ENCODE data around the gene MEF2C. TPM values are rescaled to one million over a fixed set of nuclear protein-coding genes. Genes with fewer than 3 reads are reported as not detected.

Gene MEF2C
- polyA plus RNA-seq, 1 donor from 2014 or later = 30.2 TPM

DNA sequence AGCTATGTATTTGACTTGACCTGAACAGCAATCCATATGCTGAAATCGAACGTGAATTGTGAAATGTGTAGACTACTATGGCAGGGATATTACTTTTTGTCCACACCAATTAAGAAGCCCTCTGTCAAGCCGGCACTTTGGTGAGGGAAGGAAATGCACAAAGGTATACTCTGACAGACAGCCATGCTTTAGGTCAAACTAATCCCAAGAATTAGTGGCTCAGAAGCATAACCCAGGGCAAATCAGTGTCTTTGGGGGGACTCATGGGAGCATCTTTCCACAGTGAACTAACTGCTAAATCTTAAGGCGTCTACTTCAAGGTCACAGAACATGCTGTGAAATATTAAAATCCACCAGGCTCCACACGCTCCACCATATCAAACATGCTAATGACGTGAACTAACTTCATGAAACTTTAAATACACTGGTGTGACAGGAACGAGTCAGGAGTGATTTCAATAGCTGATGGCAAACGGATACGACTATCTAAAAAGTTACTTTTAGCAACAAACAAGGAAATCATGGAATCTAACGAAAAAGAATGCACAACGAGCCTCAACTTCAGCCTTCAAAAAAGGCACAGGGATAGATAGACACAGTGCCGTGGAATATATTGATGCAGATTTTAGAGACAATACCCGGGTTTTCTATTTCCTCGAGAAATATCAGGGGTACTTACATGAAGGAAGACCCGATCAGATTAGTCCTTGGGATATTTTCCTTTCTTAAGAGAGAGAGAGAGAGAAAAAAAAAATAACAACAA, 527 bp downstream of the MEF2C start:
- TF ChIP-seq TAF1 (IDR thresholded peaks at IDR 0.05; ENCODE audit: low read depth) = no peak
- no peak for TF ChIP-seq EP300 (conservative IDR thresholded peaks at IDR 0.05; ENCODE audit: poor library complexity, severe bottlenecking)
- no peak for TF ChIP-seq RAD21 (conservative IDR thresholded peaks at IDR 0.05)
- no peak for TF ChIP-seq POLR2AphosphoS5 (IDR thresholded peaks at IDR 0.05)
- no peak for TF ChIP-seq SMC3 (conservative IDR thresholded peaks at IDR 0.05; ENCODE audit: poor library complexity)
- TF ChIP-seq EZH2 (IDR thresholded peaks at IDR 0.05; ENCODE audit: borderline replicate concordance, insufficient read depth, low read length, poor library complexity, severe bottlenecking) = no peak
- TF ChIP-seq, protein P1, sequence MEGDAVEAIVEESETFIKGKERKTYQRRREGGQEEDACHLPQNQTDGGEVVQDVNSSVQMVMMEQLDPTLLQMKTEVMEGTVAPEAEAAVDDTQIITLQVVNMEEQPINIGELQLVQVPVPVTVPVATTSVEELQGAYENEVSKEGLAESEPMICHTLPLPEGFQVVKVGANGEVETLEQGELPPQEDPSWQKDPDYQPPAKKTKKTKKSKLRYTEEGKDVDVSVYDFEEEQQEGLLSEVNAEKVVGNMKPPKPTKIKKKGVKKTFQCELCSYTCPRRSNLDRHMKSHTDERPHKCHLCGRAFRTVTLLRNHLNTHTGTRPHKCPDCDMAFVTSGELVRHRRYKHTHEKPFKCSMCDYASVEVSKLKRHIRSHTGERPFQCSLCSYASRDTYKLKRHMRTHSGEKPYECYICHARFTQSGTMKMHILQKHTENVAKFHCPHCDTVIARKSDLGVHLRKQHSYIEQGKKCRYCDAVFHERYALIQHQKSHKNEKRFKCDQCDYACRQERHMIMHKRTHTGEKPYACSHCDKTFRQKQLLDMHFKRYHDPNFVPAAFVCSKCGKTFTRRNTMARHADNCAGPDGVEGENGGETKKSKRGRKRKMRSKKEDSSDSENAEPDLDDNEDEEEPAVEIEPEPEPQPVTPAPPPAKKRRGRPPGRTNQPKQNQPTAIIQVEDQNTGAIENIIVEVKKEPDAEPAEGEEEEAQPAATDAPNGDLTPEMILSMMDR (IDR thresholded peaks at IDR 0.05; ENCODE audit: poor library complexity, severe bottlenecking) = no peak
- TF ChIP-seq, protein P2, sequence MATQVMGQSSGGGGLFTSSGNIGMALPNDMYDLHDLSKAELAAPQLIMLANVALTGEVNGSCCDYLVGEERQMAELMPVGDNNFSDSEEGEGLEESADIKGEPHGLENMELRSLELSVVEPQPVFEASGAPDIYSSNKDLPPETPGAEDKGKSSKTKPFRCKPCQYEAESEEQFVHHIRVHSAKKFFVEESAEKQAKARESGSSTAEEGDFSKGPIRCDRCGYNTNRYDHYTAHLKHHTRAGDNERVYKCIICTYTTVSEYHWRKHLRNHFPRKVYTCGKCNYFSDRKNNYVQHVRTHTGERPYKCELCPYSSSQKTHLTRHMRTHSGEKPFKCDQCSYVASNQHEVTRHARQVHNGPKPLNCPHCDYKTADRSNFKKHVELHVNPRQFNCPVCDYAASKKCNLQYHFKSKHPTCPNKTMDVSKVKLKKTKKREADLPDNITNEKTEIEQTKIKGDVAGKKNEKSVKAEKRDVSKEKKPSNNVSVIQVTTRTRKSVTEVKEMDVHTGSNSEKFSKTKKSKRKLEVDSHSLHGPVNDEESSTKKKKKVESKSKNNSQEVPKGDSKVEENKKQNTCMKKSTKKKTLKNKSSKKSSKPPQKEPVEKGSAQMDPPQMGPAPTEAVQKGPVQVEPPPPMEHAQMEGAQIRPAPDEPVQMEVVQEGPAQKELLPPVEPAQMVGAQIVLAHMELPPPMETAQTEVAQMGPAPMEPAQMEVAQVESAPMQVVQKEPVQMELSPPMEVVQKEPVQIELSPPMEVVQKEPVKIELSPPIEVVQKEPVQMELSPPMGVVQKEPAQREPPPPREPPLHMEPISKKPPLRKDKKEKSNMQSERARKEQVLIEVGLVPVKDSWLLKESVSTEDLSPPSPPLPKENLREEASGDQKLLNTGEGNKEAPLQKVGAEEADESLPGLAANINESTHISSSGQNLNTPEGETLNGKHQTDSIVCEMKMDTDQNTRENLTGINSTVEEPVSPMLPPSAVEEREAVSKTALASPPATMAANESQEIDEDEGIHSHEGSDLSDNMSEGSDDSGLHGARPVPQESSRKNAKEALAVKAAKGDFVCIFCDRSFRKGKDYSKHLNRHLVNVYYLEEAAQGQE (IDR thresholded peaks at IDR 0.05; ENCODE audit: borderline replicate concordance) = no peak
- no peak for TF ChIP-seq MXI1 (conservative IDR thresholded peaks at IDR 0.05; ENCODE audit: poor library complexity, severe bottlenecking)
- Histone ChIP-seq H3K4me2 (ENCODE audit: low read length) (peak overlapping the region; percentile 82), H3K9me3 (ENCODE audit: low read length) (no peaks in the 10 kb centered on the region), H3K27ac (ENCODE audit: low read length) (peak overlapping the region; percentile 44), H3K36me3 (ENCODE audit: insufficient read depth, low read length) (no peaks in the 10 kb centered on the region), H3K9ac (ENCODE audit: low read length) (peak overlapping the region; percentile 57), H3K4me3 (ENCODE audit: low read length) (peak overlapping the region; percentile 79), H2AFZ (ENCODE audit: low read depth, low read length) (no peak overlapping the region), H3F3A (ENCODE audit: insufficient read depth, low read length, poor library complexity, severe bottlenecking) (no peaks in the 10 kb centered on the region), H3K9me2 (ENCODE audit: insufficient read depth, low read length) (no peaks in the 10 kb centered on the region), H3K79me2 (replicated peaks; ENCODE audit: insufficient read depth, low read length) (no peaks in the 10 kb centered on the region), H3K27me3 (ENCODE audit: insufficient read depth, low read depth, low read length) (peaks cover 32% of the 10 kb centered on the region), H4K20me1 (ENCODE audit: insufficient read depth) (no peaks in the 10 kb centered on the region)

DNA sequence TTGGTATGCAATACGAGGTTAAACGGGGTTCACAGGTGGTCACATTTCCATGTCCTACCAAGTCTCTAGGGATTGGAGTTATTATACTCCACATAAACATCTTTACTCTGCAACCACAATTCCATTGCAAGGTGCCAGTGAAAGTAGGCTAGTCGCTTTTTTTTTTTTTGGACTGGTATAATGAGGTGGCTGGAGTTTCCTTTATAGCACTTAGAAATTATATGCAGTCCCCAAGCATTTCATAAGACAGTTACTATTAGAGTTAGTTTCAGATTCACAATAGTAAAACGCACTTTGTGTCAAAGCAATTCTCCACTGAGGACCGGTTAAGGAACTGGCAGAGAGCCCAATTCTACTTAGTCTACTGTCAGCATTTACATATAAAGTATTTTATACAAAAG, 1.4 kb downstream of the MEF2C start:
- TF ChIP-seq POLR2AphosphoS5 (IDR thresholded peaks at IDR 0.05) = no peak
- TF ChIP-seq TAF1 (IDR thresholded peaks at IDR 0.05; ENCODE audit: low read depth) = no peak
- no peak for TF ChIP-seq SMC3 (conservative IDR thresholded peaks at IDR 0.05; ENCODE audit: poor library complexity)
- TF ChIP-seq EP300 (conservative IDR thresholded peaks at IDR 0.05; ENCODE audit: poor library complexity, severe bottlenecking) = no peak
- no peak for TF ChIP-seq RAD21 (conservative IDR thresholded peaks at IDR 0.05)
- TF ChIP-seq, protein P1 (IDR thresholded peaks at IDR 0.05; ENCODE audit: poor library complexity, severe bottlenecking) = no peak
- no peak for TF ChIP-seq EZH2 (IDR thresholded peaks at IDR 0.05; ENCODE audit: borderline replicate concordance, insufficient read depth, low read length, poor library complexity, severe bottlenecking)
- no peak for TF ChIP-seq MXI1 (conservative IDR thresholded peaks at IDR 0.05; ENCODE audit: poor library complexity, severe bottlenecking)
- H3K27ac ChIP-seq (ENCODE audit: low read length) = no peak overlapping the region
- no peaks in the 10 kb centered on the region for H3F3A ChIP-seq (ENCODE audit: insufficient read depth, low read length, poor library complexity, severe bottlenecking)
- no peak overlapping the region for H3K9ac ChIP-seq (ENCODE audit: low read length)
- no peaks in the 10 kb centered on the region for H4K20me1 ChIP-seq (ENCODE audit: insufficient read depth)
- H3K27me3 ChIP-seq (ENCODE audit: insufficient read depth, low read depth, low read length) = peaks cover 25% of the 10 kb centered on the region
- H3K79me2 ChIP-seq (replicated peaks; ENCODE audit: insufficient read depth, low read length) = no peaks in the 10 kb centered on the region
- H3K4me3 ChIP-seq (ENCODE audit: low read length) = peak overlapping the region; percentile 79
- no peaks in the 10 kb centered on the region for H3K9me2 ChIP-seq (ENCODE audit: insufficient read depth, low read length)
- no peak overlapping the region for H3K4me2 ChIP-seq (ENCODE audit: low read length)
- no peaks in the 10 kb centered on the region for H3K9me3 ChIP-seq (ENCODE audit: low read length)
- no peaks in the 10 kb centered on the region for H3K36me3 ChIP-seq (ENCODE audit: insufficient read depth, low read length)
- H2AFZ ChIP-seq (ENCODE audit: low read depth, low read length) = no peak overlapping the region
